H9 (cell line): ENCODE data around the gene ZNF451. TPM values are rescaled to one million over a fixed set of nuclear protein-coding genes. Genes with fewer than 3 reads are reported as not detected.

Experiments used
- DNase-seq: peaks from one replicate; pipeline ENCODE4 v3.0.0-alpha.2; 2017
- H2AFZ ChIP-seq: one replicate; pipeline ENCODE4 v1.6.1; 2013; ENCODE audit warnings: mild to moderate bottlenecking, low read length, control low read depth, moderate library complexity
- H2AK5ac ChIP-seq: 2 replicates; pipeline ENCODE4 v1.6.1; 2013; ENCODE audit warnings: low read length, control low read depth, mixed read lengths; ENCODE audit not compliant: insufficient read length
- H2BK120ac ChIP-seq: one replicate; pipeline ENCODE4 v1.6.1; 2013; ENCODE audit warnings: low read depth, mild to moderate bottlenecking, low read length, control low read depth, inconsistent platforms; ENCODE audit not compliant: poor library complexity, severe bottlenecking
- H2BK12ac ChIP-seq: 2 replicates; pipeline ENCODE4 v1.6.1; 2013; ENCODE audit warnings: low read length, control low read depth, mixed read lengths, low read depth; ENCODE audit not compliant: insufficient read length
- H2BK15ac ChIP-seq: 2 replicates; pipeline ENCODE4 v1.6.1; 2013; ENCODE audit warnings: low read depth, low read length, control low read depth
- H2BK20ac ChIP-seq: one replicate; pipeline ENCODE4 v1.6.1; 2013; ENCODE audit warnings: low read depth, mild to moderate bottlenecking, low read length, control low read depth, inconsistent platforms; ENCODE audit not compliant: poor library complexity, severe bottlenecking
- H2BK5ac ChIP-seq: 2 replicates; pipeline ENCODE4 v1.6.1; 2013; ENCODE audit warnings: low read length, control low read depth, mixed read lengths; ENCODE audit not compliant: insufficient read length
- H3K14ac ChIP-seq: 2 replicates; pipeline ENCODE4 v1.6.1; 2013; ENCODE audit warnings: low read length, control low read depth; ENCODE audit not compliant: insufficient read depth
- H3K18ac ChIP-seq: 2 replicates; pipeline ENCODE4 v1.6.1; 2013; ENCODE audit warnings: low read depth, mild to moderate bottlenecking, mixed read lengths, low read length, control low read depth; ENCODE audit not compliant: insufficient read length
- H3K23ac ChIP-seq: 2 replicates; pipeline ENCODE4 v1.6.1; 2013; ENCODE audit warnings: low read length, control low read depth, mixed read lengths, low read depth; ENCODE audit not compliant: insufficient read length
- H3K23me2 ChIP-seq: 2 replicates; pipeline ENCODE4 v1.6.1; 2013; ENCODE audit warnings: low read depth, mild to moderate bottlenecking, mixed read lengths, low read length, control low read depth; ENCODE audit not compliant: insufficient read length, poor library complexity, severe bottlenecking
- H3K27ac ChIP-seq: 2 replicates; pipeline ENCODE4 v1.5.1; 2013; ENCODE audit warnings: low read length, control low read depth, mixed read lengths, low read depth; ENCODE audit not compliant: insufficient read length
- H3K27me3 ChIP-seq: 2 replicates; pipeline ENCODE4 v1.6.1; 2013; ENCODE audit warnings: low read length, control low read depth, inconsistent platforms; ENCODE audit not compliant: insufficient read depth
- H3K4ac ChIP-seq: 2 replicates; pipeline ENCODE4 v1.6.1; 2013; ENCODE audit warnings: low read depth, mild to moderate bottlenecking, control low read depth, inconsistent platforms, low read length, moderate library complexity
- H3K4me1 ChIP-seq: 2 replicates; pipeline ENCODE4 v1.6.1; 2013; ENCODE audit warnings: low read length, control low read depth, inconsistent platforms; ENCODE audit not compliant: insufficient read depth
- H3K4me2 ChIP-seq: 2 replicates; pipeline ENCODE4 v1.6.1; 2013; ENCODE audit warnings: low read length, control low read depth, mixed read lengths; ENCODE audit not compliant: insufficient read length, insufficient read depth
- H3K56ac ChIP-seq: 2 replicates; pipeline ENCODE4 v1.6.1; 2013; ENCODE audit warnings: low read depth, mild to moderate bottlenecking, mixed read lengths, low read length, control low read depth; ENCODE audit not compliant: insufficient read length
- H3K79me1 ChIP-seq: 2 replicates; pipeline ENCODE4 v1.6.1; 2013; ENCODE audit warnings: low read depth, mild to moderate bottlenecking, moderate library complexity, low read length, control low read depth, inconsistent platforms; ENCODE audit not compliant: insufficient read depth, poor library complexity, severe bottlenecking
- H3K79me2 ChIP-seq: 2 replicates; pipeline ENCODE4 v1.6.1; 2013; ENCODE audit warnings: low read length, control low read depth, inconsistent platforms; ENCODE audit not compliant: insufficient read depth
- H3K9ac ChIP-seq: 2 replicates; pipeline ENCODE4 v1.6.1; 2013; ENCODE audit warnings: low read length, control low read depth, mixed read lengths; ENCODE audit not compliant: insufficient read length; ENCODE audit errors: extremely low read depth
- H3K9me3 ChIP-seq: one replicate; pipeline ENCODE4 v1.6.1; 2013; ENCODE audit warnings: low read depth, low read length, inconsistent platforms; ENCODE audit not compliant: control insufficient read depth
- H3T11ph ChIP-seq: one replicate; pipeline ENCODE4 v1.6.1; 2013; ENCODE audit warnings: mild to moderate bottlenecking, low read length, control low read depth, inconsistent platforms
- H4K20me1 ChIP-seq: one replicate; pipeline ENCODE4 v1.6.1; 2013; ENCODE audit not compliant: control insufficient read depth, insufficient read length, insufficient read depth
- H4K5ac ChIP-seq: 2 replicates; pipeline ENCODE4 v1.6.1; 2013; ENCODE audit warnings: low read depth, mild to moderate bottlenecking, mixed read lengths, low read length, control low read depth; ENCODE audit not compliant: insufficient read length
- H4K8ac ChIP-seq: replicated peaks from 2 replicates; pipeline ENCODE4 v1.6.1; 2013; ENCODE audit warnings: low read length, control low read depth, mixed read lengths, low read depth; ENCODE audit not compliant: insufficient read length
- H4K91ac ChIP-seq: 2 replicates; pipeline ENCODE4 v1.6.1; 2013; ENCODE audit warnings: low read depth, mild to moderate bottlenecking, moderate library complexity, mixed read lengths, low read length, control low read depth; ENCODE audit not compliant: insufficient read length
- H3K27ac Mint-ChIP-seq, 3 experiments: 2 replicates in 2 of 3; 3 replicates in 1 of 3; pipeline ENCODE4 v1.8.0; 2020 to 2021; ENCODE audit warnings: mixed read lengths in 3 of 3, mild to moderate bottlenecking in 1 of 3, moderate library complexity in 1 of 3
- H3K27me3 Mint-ChIP-seq: 2 replicates; pipeline ENCODE4 v1.8.0; 2021; ENCODE audit warnings: low read depth, mild to moderate bottlenecking, moderate library complexity, mixed read lengths
- H3K36me3 Mint-ChIP-seq, 3 experiments: 2 replicates in 2 of 3; 3 replicates in 1 of 3; pipeline ENCODE4 v1.8.0; 2020 to 2021; ENCODE audit warnings: low read depth in 3 of 3, mixed read lengths in 3 of 3; ENCODE audit not compliant: insufficient read depth in 1 of 3
- H3K4me1 Mint-ChIP-seq, 2 experiments: 2 replicates each; pipeline ENCODE4 v1.8.0; 2020; ENCODE audit warnings: mixed read lengths in 2 of 2
- H3K4me3 Mint-ChIP-seq, 2 experiments: 2 replicates in 1 of 2; 3 replicates in 1 of 2; pipeline ENCODE4 v1.8.0; 2020 to 2021; ENCODE audit warnings: mild to moderate bottlenecking in 2 of 2, mixed read lengths in 2 of 2, moderate library complexity in 1 of 2
- H3K9me3 Mint-ChIP-seq, 2 experiments: 2 replicates in 1 of 2; 3 replicates in 1 of 2; pipeline ENCODE4 v1.8.0; 2020; ENCODE audit warnings: mild to moderate bottlenecking in 2 of 2, mixed read lengths in 2 of 2, moderate library complexity in 1 of 2
- CTCF ChIP-seq: fragments of 200-600 bp; sonication (generic); conservative IDR thresholded peaks from 3 replicates; pipeline ENCODE4 v1.8.0; 2021; ENCODE audit warnings: antibody characterized with exemption, mild to moderate bottlenecking
- WGBS: extraction: QIAGEN DNeasy Blood & Tissue Kit; methylation state at CpG from one replicate; pipeline ENCODE4 v1.1.7; 2013; ENCODE audit warnings: missing lambda C conversion rate, low lambda C conversion rate, mixed read lengths; ENCODE audit not compliant: insufficient read length; ENCODE audit errors: extremely low coverage; 5-methylcytosine and 5-hydroxymethylcytosine counted together
- total RNA-seq: library from RNA; stranded (reverse); gene quantifications from 2 replicates; pipeline ENCODE4 v1.2.1, GENCODE V29; 2021

The ZNF451 gene
- total RNA-seq, 1 experiment from 2014 or later = 71.2 TPM

DNA sequence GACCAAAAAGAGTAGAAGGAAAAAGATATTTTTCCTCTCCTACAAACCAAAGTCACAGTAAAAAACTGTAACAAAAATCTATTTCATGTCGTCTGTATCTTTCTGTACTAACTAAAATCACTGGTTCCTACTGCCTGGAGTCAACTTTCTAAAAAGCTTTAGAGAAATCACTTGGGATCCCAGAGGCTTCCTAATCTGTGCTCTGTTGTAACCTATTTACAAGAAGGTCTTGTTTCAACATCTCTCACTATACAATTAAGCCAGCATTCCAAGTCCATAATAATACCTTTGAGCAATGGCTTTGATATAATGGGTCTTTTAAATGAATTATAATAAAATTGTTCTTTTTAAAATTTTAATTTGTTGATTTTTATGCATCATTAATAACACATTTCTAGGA is 111.7 kb downstream of the ZNF451 start:
- no peaks in the 10 kb centered on the region for H3K9me3 ChIP-seq
- DNase-seq = no peak
- H2BK12ac ChIP-seq = no peak overlapping the region
- no peak overlapping the region for H3K14ac ChIP-seq
- Mint-ChIP-seq H3K27me3 (no peaks in the 10 kb centered on the region), H3K4me3 (no peak overlapping the region), H3K4me1 (peaks cover 26 to 33% of the 10 kb centered on the region in 2 experiments), H3K27ac (peak overlapping the region in 1 of 3 experiments; percentile 77; a peak in 2 of 7 replicates), H3K9me3 (no peaks in the 10 kb centered on the region), H3K36me3 (peaks cover 0 to 9% (median 0%) of the 10 kb centered on the region in 3 experiments; a peak in 3 of 7 replicates)
- no peak overlapping the region for H2BK120ac ChIP-seq
- no peaks in the 10 kb centered on the region for H3K27me3 ChIP-seq
- H4K91ac ChIP-seq = no peak overlapping the region
- no peak overlapping the region for H4K5ac ChIP-seq
- no peak overlapping the region for H2AK5ac ChIP-seq
- no peak overlapping the region for H2BK5ac ChIP-seq
- H2BK20ac ChIP-seq = no peak overlapping the region
- no peak overlapping the region for H2BK15ac ChIP-seq
- H3K18ac ChIP-seq = no peak overlapping the region
- no peaks in the 10 kb centered on the region for H3K79me1 ChIP-seq
- WGBS = no CpG with 5 or more reads among the region's 1 CpG
- no peak overlapping the region for H3K23ac ChIP-seq
- H3T11ph ChIP-seq = no peak overlapping the region
- H3K56ac ChIP-seq = no peak overlapping the region
- no peak overlapping the region for H4K8ac ChIP-seq
- H3K23me2 ChIP-seq = no peaks in the 10 kb centered on the region
- no peak overlapping the region for H3K4me2 ChIP-seq
- no peak overlapping the region for H3K27ac ChIP-seq
- TF ChIP-seq CTCF = no peak
- no peaks in the 10 kb centered on the region for H4K20me1 ChIP-seq
- no peaks in the 10 kb centered on the region; the same call in 1 of the 2 replicates for H3K4me1 ChIP-seq
- H3K9ac ChIP-seq = no peak overlapping the region
- H3K79me2 ChIP-seq = no peaks in the 10 kb centered on the region; the same call in 1 of the 2 replicates
- no peak overlapping the region for H3K4ac ChIP-seq
- no peak overlapping the region for H2AFZ ChIP-seq
